Glutamatergic neuron (in vitro differentiated cells): ENCODE measurements around the gene REV1. TPM values are rescaled to one million over a fixed set of nuclear protein-coding genes. Genes with fewer than 3 reads are reported as not detected.
"Not testable (repeated sequence)": the region's sequence is repeated elsewhere in the genome, so short reads cannot be mapped to it uniquely, and the experiment has no call there.

Experiments
- DNase-seq: peaks from one replicate; pipeline ENCODE4 v3.0.0; 2022
- H3K27ac Mint-ChIP-seq: one replicate; pipeline ENCODE4 v1.8.0; 2020; ENCODE audit warnings: mild to moderate bottlenecking, mixed read lengths, inconsistent platforms; ENCODE audit not compliant: unreplicated experiment
- H3K27me3 Mint-ChIP-seq: one replicate; pipeline ENCODE4 v1.8.0; 2020; ENCODE audit warnings: mild to moderate bottlenecking, moderate library complexity, mixed read lengths, inconsistent platforms; ENCODE audit not compliant: unreplicated experiment
- H3K36me3 Mint-ChIP-seq: one replicate; pipeline ENCODE4 v1.8.0; 2020; ENCODE audit warnings: mild to moderate bottlenecking, mixed read lengths, inconsistent platforms; ENCODE audit not compliant: unreplicated experiment
- H3K4me1 Mint-ChIP-seq: one replicate; pipeline ENCODE4 v1.8.0; 2020; ENCODE audit warnings: mild to moderate bottlenecking, low read depth, mixed read lengths, inconsistent platforms; ENCODE audit not compliant: unreplicated experiment
- H3K4me3 Mint-ChIP-seq: one replicate; pipeline ENCODE4 v1.8.0; 2020; ENCODE audit warnings: mild to moderate bottlenecking, mixed read lengths, inconsistent platforms; ENCODE audit not compliant: unreplicated experiment
- H3K9me3 Mint-ChIP-seq: one replicate; pipeline ENCODE4 v1.8.0; 2020; ENCODE audit warnings: mild to moderate bottlenecking, moderate library complexity, mixed read lengths, inconsistent platforms; ENCODE audit not compliant: unreplicated experiment
- CTCF ChIP-seq: fragments of 200-600 bp; sonication (generic); IDR thresholded peaks from one replicate; pipeline ENCODE4 v1.5.0; 2021; ENCODE audit not compliant: partially characterized antibody, unreplicated experiment
- total RNA-seq: library from RNA; stranded (reverse); fragmentation: NEBNext Ultra II Directional; extraction: Animal tissue kit (Norgen Biotek cat#: 25700); gene quantifications from one replicate; pipeline ENCODE4 v1.2.1, GENCODE V29; 2021; ENCODE audit not compliant: unreplicated experiment

The REV1 gene
- total RNA-seq, 1 donor from 2014 or later, result 39.2 TPM

- Mint-ChIP-seq H3K36me3 (peaks cover 6% of the 10 kb centered on the region), H3K27me3 (no peaks in the 10 kb centered on the region), H3K4me3 (no peak overlapping the region), H3K27ac (no peak overlapping the region), H3K9me3 (peaks cover 3% of the 10 kb centered on the region), H3K4me1 (no peaks in the 10 kb centered on the region)
- no peak for DNase-seq
- TF ChIP-seq CTCF, result no peak
Observed at GRCh38 chr2:99472600-99472960, 17.2 kb downstream of the REV1 start.

- TF ChIP-seq CTCF, result no peak
- H3K36me3 Mint-ChIP-seq, result peaks cover 6% of the 10 kb centered on the region
- H3K27ac Mint-ChIP-seq, result no peak overlapping the region
- H3K4me1 Mint-ChIP-seq, result no peaks in the 10 kb centered on the region
- H3K9me3 Mint-ChIP-seq, result peaks cover 3% of the 10 kb centered on the region
- no peaks in the 10 kb centered on the region for H3K27me3 Mint-ChIP-seq
- H3K4me3 Mint-ChIP-seq, result no peak overlapping the region
- no peak for DNase-seq
Observed at GRCh38 chr2:99471654-99472599, 17.9 kb downstream of the REV1 start.

DNA sequence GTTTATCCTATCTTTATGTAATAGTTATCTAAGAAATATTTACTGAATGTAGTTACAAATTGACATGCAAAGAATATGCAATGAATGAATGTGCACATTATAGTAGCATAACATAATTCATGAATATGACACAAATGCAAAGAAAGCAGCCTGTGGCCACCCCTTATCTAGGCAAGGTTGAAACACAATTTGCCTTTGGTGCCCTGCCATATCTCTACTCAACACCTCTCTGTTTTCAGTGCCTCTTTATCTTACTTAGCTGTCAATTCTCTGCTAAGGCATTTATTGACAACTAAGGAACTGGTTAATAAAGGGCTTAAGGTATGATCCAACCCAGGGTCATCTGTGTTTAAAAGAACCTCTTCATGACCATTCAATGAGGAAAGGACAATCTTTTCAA lies 18.9 kb downstream of the REV1 start:
- peaks cover 6% of the 10 kb centered on the region for H3K36me3 Mint-ChIP-seq
- no peak for DNase-seq

DNA sequence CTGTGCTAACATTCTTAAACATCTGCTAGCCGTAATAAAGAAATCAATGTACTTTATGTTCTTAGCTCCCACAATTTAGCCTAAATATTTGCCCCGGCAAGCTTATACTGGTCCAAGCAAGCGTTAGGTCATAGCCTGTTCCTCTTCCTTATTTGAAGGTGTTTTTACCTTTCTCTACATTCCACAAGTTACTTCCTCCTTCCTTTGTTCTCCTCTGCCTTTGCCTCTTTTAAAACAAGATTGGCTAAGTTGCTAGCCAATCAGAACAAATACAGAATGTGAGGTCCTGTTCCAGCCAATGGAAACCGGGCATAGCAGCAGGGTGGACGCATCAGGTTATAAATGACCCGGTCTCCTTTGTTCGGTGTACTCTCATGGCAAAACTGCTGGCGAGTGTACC lies 19.4 kb downstream of the REV1 start:
- H3K4me1 Mint-ChIP-seq, DNase-seq, H3K27ac Mint-ChIP-seq, H3K4me3 Mint-ChIP-seq, H3K9me3 Mint-ChIP-seq, H3K36me3 Mint-ChIP-seq, H3K27me3 Mint-ChIP-seq: not testable (repeated sequence)

More for the DNA sequence above, 18.9 kb downstream of the REV1 start:
- no peaks in the 10 kb centered on the region for H3K27me3 Mint-ChIP-seq
- H3K4me1 Mint-ChIP-seq, result peaks cover 2% of the 10 kb centered on the region
- H3K27ac Mint-ChIP-seq, result no peak overlapping the region
- H3K4me3 Mint-ChIP-seq, result no peak overlapping the region
- TF ChIP-seq CTCF, result no peak
- peaks cover 3% of the 10 kb centered on the region for H3K9me3 Mint-ChIP-seq

DNA sequence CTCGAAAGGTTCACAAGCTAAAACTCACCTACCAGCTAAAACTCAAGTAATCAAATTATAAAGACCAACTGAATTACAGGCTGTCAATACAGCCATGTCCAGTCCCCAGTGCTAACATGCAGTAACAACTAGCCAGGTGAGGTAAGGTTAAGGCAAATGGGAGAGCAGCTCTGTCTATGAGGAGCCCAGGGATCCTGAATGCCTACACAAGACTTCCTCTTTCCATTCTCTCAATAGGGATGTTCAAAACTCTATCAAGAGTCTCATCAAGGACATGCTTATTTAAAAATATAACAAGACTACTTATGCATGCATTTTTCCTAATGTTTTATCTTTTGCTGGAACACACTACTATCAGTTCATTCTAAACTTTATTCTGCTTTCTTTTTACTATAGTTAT lies 20.4 kb downstream of the REV1 start:
- no peak overlapping the region for H3K4me3 Mint-ChIP-seq
- no peak for DNase-seq
- TF ChIP-seq CTCF, result no peak
- peaks cover 6% of the 10 kb centered on the region for H3K36me3 Mint-ChIP-seq
- no peak overlapping the region for H3K27ac Mint-ChIP-seq
- H3K4me1 Mint-ChIP-seq, result peaks cover 2% of the 10 kb centered on the region
- peaks cover 3% of the 10 kb centered on the region for H3K9me3 Mint-ChIP-seq
- no peaks in the 10 kb centered on the region for H3K27me3 Mint-ChIP-seq
